HG02623 (cell line): ENCODE results near the gene KLHL35.

Experiments
- ATAC-seq: cut with Tn5 transposase; IDR thresholded peaks from one replicate; pipeline ENCODE4 v1.9.1; 2021; ENCODE audit warnings: moderate library complexity; ENCODE audit not compliant: unreplicated experiment

KLHL35 gene, protein sequence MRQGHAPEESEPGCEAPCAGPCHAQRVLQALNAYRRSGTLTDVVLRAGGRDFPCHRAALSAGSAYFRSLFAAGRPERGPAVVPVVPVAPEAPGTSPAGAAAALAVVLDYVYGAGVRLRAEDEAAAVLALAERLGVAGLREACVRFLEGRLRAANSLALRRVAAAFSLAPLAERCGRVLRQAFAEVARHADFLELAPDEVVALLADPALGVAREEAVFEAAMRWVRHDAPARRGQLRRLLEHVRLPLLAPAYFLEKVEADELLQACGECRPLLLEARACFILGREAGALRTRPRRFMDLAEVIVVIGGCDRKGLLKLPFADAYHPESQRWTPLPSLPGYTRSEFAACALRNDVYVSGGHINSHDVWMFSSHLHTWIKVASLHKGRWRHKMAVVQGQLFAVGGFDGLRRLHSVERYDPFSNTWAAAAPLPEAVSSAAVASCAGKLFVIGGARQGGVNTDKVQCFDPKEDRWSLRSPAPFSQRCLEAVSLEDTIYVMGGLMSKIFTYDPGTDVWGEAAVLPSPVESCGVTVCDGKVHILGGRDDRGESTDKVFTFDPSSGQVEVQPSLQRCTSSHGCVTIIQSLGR

DNA sequence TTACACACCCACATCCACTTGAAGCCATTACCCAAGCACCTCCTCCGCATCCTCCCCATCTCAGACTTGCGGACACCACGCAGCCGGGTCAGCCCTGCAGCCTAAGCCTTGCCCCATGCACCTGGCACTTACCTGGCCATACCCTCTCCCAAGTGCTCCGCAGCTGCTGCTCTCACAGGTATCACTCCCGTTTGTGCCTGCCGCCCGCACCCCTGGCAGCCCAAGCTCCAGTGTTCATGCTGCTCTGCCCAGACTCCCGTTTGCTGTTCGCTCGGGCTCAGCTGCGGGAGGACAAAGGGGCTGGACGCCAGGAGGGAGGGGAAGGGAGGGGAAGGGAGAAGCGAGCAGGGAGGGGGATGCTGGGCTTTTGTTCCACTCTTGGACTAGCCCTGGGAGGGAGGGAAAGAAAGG, at the start of gene KLHL35:
Gene KLHL35 (minus strand): TSS at position 293 of the 411 bp plus-strand sequence. CDS start 2,574 bp downstream, outside the sequence.
- ATAC-seq = no peak

- ATAC-seq = no peak
Measured at GRCh38 chr11:75481922-75482606, 49.1 kb upstream of the KLHL35 start.

GRCh38 chr11:75481223-75481921, 48.4 kb upstream of the KLHL35 start:
- ATAC-seq = no peak

DNA sequence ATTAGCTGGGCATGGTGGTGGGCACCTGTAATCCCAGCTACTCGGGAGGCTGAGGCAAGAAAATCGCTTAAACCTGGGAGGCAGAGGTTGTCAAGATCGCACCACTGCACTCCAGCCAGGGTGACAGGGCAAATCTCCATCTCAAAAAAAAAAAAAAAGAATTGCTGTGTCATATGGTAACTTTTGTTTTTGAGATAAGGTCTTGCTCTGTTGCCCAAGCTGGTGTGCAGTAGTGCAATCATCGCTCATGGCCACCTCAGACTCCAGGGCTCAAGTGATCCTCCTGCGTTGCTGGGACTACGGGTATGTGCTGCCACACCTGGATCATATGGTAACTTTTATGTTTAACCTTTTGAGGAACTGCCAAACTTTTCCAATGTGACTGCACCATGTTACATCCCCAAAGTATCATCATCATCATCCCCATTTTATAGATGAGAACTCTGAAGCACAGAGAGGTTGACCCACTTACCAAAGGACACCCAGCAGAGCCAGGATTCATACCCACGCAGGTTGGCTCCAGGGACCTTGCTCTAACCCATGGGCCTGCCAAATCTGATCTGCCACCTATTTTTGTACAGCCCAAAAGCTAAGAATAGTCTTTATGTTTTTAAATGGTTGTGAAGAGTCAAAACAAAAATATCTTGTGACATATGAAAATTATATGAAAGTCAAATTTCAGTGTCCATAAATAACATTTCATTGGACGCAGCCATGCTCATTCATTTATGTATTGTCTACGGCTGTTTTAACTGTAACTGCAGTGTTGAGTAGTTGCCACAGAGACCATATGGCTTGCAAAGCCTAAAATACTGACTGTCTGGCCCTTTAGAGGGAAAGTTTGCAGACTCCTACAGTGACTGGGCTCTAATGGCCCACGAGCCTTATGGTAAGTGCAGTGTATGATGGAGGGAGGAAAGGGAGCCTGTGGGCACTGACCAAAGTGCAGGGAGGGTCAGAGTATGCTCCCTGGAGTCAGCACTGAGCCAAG, 47.5 kb upstream of the KLHL35 start:
- no peak for ATAC-seq

- no peak for ATAC-seq
Measured at GRCh38 chr11:75479597-75480145, 46.7 kb upstream of the KLHL35 start.

DNA sequence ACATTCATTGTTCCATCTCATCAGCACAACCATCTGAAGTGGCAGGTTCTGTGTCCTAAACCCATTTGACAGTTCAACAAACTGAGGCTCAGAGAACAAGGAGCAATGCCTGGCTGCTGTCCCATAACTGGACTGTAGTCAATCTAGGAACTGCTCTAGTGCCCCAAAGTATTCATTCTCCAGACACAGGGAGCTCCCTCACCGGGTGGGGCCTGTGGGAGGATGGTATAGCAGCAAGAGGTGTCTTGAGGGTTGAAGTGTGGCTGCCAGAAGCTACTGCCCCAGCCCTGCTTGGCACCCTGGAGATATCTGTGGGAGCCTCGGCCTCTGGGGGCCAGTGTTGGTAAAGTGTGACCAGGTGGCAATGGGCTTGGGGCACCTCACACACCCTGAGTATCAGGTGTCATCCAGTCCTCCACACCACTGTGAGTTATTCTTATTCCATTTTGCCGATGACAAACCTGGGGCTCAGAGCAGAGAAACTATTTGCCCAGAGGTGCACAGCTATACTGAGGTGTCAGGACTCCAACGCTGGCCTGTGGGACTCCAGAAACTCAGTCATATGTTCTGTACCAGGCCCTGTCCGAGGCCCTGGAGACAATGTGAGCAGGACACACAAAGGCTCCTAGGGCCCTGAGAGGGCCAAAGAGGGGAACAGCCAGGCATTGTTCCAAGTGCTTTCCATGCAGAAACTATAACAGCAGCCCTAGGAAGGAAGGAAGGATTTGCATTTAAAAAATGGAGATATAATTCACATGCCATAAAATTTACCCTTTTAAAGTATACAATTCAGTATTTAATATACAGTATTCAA, 46.0 kb upstream of the KLHL35 start:
- ATAC-seq = no peak

GRCh38 chr11:75477614-75477935, 44.6 kb upstream of the KLHL35 start:
- ATAC-seq = no peak

GRCh38 chr11:75476739-75477613, 44.0 kb upstream of the KLHL35 start:
- no peak for ATAC-seq

- ATAC-seq = no peak
Measured at GRCh38 chr11:75475767-75476650, 43.0 kb upstream of the KLHL35 start.

DNA sequence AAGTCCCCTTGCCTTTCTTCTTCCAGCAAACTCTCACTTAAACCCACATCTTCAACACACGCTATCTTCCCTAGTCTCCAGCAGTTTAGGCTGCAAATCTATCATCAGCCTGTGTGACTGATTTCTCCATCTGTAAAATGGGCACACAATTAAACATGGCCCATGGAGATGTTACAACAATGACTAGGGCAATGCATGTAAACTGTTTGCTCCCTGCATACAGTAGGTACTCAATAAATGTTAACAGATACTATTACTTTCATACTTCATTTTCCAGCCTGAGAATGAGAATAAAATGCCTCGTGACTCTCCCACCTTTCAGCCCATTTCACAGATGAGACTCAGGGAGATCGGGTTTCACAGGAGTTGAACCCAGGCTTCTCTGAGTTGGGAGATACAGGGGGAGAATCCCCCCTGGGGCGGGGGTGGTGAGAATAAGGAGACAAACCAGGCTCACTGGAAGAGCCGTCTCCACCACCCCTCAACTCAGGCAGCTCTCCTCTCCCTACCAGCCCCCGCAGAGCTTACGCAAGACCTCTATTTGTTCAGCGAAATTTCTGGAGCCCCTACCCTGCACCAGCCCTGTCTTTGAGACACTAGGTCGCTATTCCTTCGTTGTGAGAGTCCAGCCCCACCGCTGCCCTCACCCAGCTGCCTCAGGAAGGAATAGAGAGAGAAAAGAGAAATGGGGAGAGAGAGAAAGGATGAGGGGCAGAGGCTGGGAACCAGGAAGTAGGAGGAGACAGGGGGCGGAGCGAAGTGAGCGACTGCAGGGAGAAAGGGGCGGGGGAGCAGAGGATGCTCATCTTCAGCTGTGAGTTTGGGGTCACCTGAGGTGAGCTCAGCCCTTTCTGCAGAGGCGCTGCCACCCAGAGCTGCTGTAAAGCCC, 42.1 kb upstream of the KLHL35 start:
- no peak for ATAC-seq

- ATAC-seq = no peak
Measured at GRCh38 chr11:75474240-75474639, 41.2 kb upstream of the KLHL35 start.

DNA sequence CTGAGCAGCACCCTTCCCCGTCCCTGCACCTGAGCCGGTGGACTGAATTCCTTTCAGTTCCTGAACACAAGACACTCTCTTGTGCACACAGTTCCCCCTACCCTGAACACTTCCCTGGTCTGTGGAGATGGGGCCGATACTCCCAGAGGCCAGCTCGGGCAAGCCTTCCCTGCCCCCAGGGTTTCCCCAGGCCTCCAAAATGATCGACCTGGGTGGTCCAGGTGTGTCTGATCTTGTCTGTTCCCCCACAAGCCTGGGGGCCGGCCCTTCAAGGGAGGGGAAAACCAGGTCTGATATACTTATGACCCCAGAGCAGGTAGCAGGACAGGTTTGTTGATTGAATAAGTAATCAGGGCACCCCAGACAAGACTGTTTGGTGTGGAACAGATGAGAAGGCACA, 40.7 kb upstream of the KLHL35 start:
- no peak for ATAC-seq

- ATAC-seq = no peak
Measured at GRCh38 chr11:75472081-75472732, 39.2 kb upstream of the KLHL35 start.

DNA sequence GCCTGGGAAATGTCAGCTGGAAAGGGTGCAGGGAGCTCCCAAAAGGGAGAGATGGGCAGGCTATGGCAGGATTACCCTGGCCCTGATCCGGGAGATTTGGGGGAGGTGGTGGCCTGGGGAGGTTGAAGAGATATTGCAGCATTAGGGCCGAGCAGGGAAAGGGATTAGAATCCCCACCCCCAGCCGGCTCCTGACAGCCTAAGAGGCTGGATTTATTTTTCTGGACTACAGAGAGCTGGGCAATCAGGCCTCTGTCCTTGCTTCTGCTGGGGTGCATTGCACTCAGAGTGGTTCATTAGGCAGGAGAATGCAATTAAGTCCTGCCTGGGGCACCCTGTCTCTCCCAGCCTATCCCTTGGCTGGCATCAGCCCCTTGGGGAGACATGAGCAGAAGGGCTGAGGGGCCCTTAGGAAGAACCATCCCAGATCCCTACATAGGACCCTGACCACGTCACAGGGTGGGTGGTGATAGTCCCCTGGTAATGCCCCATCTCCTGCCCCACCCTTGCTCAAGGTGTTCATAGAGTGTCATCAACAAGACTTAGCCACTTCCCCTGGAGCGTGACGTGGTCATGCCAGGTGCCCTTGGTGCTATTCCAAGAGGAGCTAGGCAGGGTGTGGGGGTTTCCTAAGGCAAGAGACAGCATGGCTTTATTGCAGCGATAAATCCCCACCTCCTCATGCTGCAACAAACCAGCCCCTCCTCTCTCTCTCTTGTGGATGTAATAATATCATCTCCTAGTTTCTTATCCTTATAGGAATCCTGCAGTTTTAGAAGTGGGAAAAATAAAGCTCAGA, 38.4 kb upstream of the KLHL35 start:
- ATAC-seq = no peak
